Astrocyte (in vitro differentiated cells and primary cell): ENCODE measurements around the gene CNGA4. TPM values are rescaled to one million over a fixed set of nuclear protein-coding genes. Genes with fewer than 3 reads are reported as not detected.

Experiments used
- total RNA-seq: library from RNA; stranded (reverse); gene quantifications from 2 replicates; pipeline ENCODE4 v1.2.1, GENCODE V29; 2021

The CNGA4 gene
- total RNA-seq, 1 donor from 2014 or later: 0.16 TPM

Other genes starting within 250 kb of the CNGA4 start
- not detected in 2 replicates for gene OR56A4, start 232.1 kb upstream of the CNGA4 start, total RNA-seq
- not detected in 2 replicates for gene OR56A1, start 208.3 kb upstream of the CNGA4 start, total RNA-seq
- not detected in 2 replicates for gene OR56B4, start 131.4 kb upstream of the CNGA4 start, total RNA-seq
- gene OR52B2, start 68.8 kb upstream of the CNGA4 start, total RNA-seq: not detected in 2 replicates
- gene OR52W1, start 39.9 kb upstream of the CNGA4 start, total RNA-seq: not detected in 2 replicates
- not detected in 2 replicates for gene C11orf42, start 33.5 kb upstream of the CNGA4 start, total RNA-seq
- 18.2 and 19.6 TPM in 2 replicates for gene FHIP1B, start 4.5 kb upstream of the CNGA4 start, total RNA-seq
- gene CCKBR, start 20.7 kb downstream of the CNGA4 start, total RNA-seq: 1.8 and 7.6 TPM in 2 replicates
- gene CAVIN3, start 81.4 kb downstream of the CNGA4 start, total RNA-seq: 51.0 and 57.3 TPM in 2 replicates
- 22.7 and 25.2 TPM in 2 replicates for gene SMPD1, start 151.4 kb downstream of the CNGA4 start, total RNA-seq
- gene APBB1, start 180.0 kb downstream of the CNGA4 start, total RNA-seq: 35.5 and 36.3 TPM in 2 replicates
- gene HPX, start 201.9 kb downstream of the CNGA4 start, total RNA-seq: 1.7 and 1.9 TPM in 2 replicates
- 20.8 and 25.4 TPM in 2 replicates for gene TRIM3, start 234.9 kb downstream of the CNGA4 start, total RNA-seq
- 66.3 and 71.8 TPM in 2 replicates for gene ARFIP2, start 242.2 kb downstream of the CNGA4 start, total RNA-seq
- gene TIMM10B, start 242.4 kb downstream of the CNGA4 start, total RNA-seq: 35.2 and 38.2 TPM in 2 replicates